Skeletal muscle satellite cell (primary cell): ENCODE results near the gene EPHA6.
"Not testable (repeated sequence)": the region's sequence is repeated elsewhere in the genome, so short reads cannot be mapped to it uniquely, and the experiment has no call there.

ENCODE experiments used
- H3K27me3 ChIP-seq: 2 replicates; pipeline ENCODE4 v1.7.0; 2013; ENCODE audit warnings: low read length; ENCODE audit not compliant: control insufficient read depth, insufficient read depth
- H3K36me3 ChIP-seq: 2 replicates; pipeline ENCODE4 v1.7.0; 2013; ENCODE audit warnings: mild to moderate bottlenecking, control low read depth, low read length; ENCODE audit not compliant: insufficient read depth
- H3K4me1 ChIP-seq: 2 replicates; pipeline ENCODE4 v1.7.0; 2013; ENCODE audit warnings: low read length; ENCODE audit not compliant: control insufficient read depth, insufficient read depth
- H3K4me2 ChIP-seq: 2 replicates; pipeline ENCODE4 v1.7.0; 2013; ENCODE audit warnings: mild to moderate bottlenecking, low read length
- H3K4me3 ChIP-seq: 2 replicates; pipeline ENCODE4 v1.7.0; 2013; ENCODE audit warnings: low read length
- H3K9ac ChIP-seq: 2 replicates; pipeline ENCODE4 v1.7.0; 2013; ENCODE audit warnings: mild to moderate bottlenecking, low read depth, low read length, moderate library complexity
- H3K9me3 ChIP-seq: replicated peaks from 2 replicates; pipeline ENCODE4 v1.7.0; 2013; ENCODE audit warnings: mild to moderate bottlenecking, control low read depth, low read length

Gene EPHA6

GRCh38 chr3:96986241-96986640 lies 171.8 kb downstream of the EPHA6 start:
- Histone ChIP-seq H3K4me1 (no peaks in the 10 kb centered on the region), H3K9me3 (no peaks in the 10 kb centered on the region), H3K36me3 (no peaks in the 10 kb centered on the region), H3K4me3 (no peak overlapping the region), H3K9ac (no peak overlapping the region), H3K27me3 (no peaks in the 10 kb centered on the region), H3K4me2 (no peak overlapping the region)

- H3K9ac ChIP-seq: no peak overlapping the region
These were observed 176.8 kb downstream of the EPHA6 start for GRCh38 chr3:96991231-96991630.

GRCh38 chr3:96991800-96992365 lies 177.5 kb downstream of the EPHA6 start:
- H3K36me3 ChIP-seq: no peaks in the 10 kb centered on the region
- H3K4me2 ChIP-seq: no peak overlapping the region
- H3K9ac ChIP-seq: no peak overlapping the region
- H3K9me3 ChIP-seq: no peaks in the 10 kb centered on the region
- H3K27me3 ChIP-seq: no peaks in the 10 kb centered on the region
- no peaks in the 10 kb centered on the region for H3K4me1 ChIP-seq
- no peak overlapping the region for H3K4me3 ChIP-seq

More at GRCh38 chr3:96991231-96991630, 176.8 kb downstream of the EPHA6 start:
- H3K9me3 ChIP-seq: no peaks in the 10 kb centered on the region
- no peaks in the 10 kb centered on the region for H3K36me3 ChIP-seq
- H3K4me2 ChIP-seq: no peak overlapping the region
- H3K4me3 ChIP-seq: no peak overlapping the region
- no peaks in the 10 kb centered on the region for H3K27me3 ChIP-seq
- no peaks in the 10 kb centered on the region for H3K4me1 ChIP-seq

- Histone ChIP-seq H3K36me3 (no peaks in the 10 kb centered on the region), H3K4me3 (no peak overlapping the region), H3K4me2 (no peak overlapping the region), H3K9me3 (no peaks in the 10 kb centered on the region), H3K27me3 (no peaks in the 10 kb centered on the region), H3K9ac (no peak overlapping the region), H3K4me1 (no peaks in the 10 kb centered on the region)
These were observed 180.6 kb downstream of the EPHA6 start for GRCh38 chr3:96994988-96995387.

- H3K9ac ChIP-seq: no peak overlapping the region
- no peaks in the 10 kb centered on the region for H3K9me3 ChIP-seq
- H3K4me2 ChIP-seq: no peak overlapping the region
- no peaks in the 10 kb centered on the region for H3K27me3 ChIP-seq
- H3K4me1 ChIP-seq: no peaks in the 10 kb centered on the region
- H3K36me3 ChIP-seq: no peaks in the 10 kb centered on the region
- no peak overlapping the region for H3K4me3 ChIP-seq
These were observed 181.6 kb downstream of the EPHA6 start for GRCh38 chr3:96996009-96996408.

- H3K4me3 ChIP-seq: no peak overlapping the region
- no peaks in the 10 kb centered on the region for H3K4me1 ChIP-seq
- H3K36me3 ChIP-seq: no peaks in the 10 kb centered on the region
- no peak overlapping the region for H3K9ac ChIP-seq
- no peaks in the 10 kb centered on the region for H3K9me3 ChIP-seq
- no peaks in the 10 kb centered on the region for H3K27me3 ChIP-seq
- no peak overlapping the region for H3K4me2 ChIP-seq
These were observed 187.2 kb downstream of the EPHA6 start for GRCh38 chr3:97001611-97002010.

- no peak overlapping the region for H3K4me2 ChIP-seq
- no peaks in the 10 kb centered on the region for H3K36me3 ChIP-seq
- no peaks in the 10 kb centered on the region for H3K27me3 ChIP-seq
These were observed 195.1 kb downstream of the EPHA6 start for GRCh38 chr3:97009427-97010019.

GRCh38 chr3:97010881-97011657 lies 196.7 kb downstream of the EPHA6 start:
- H3K36me3 ChIP-seq: no peaks in the 10 kb centered on the region
- H3K27me3 ChIP-seq: no peaks in the 10 kb centered on the region
- H3K9me3 ChIP-seq: peaks cover 6% of the 10 kb centered on the region
- no peak overlapping the region for H3K9ac ChIP-seq
- no peak overlapping the region for H3K4me3 ChIP-seq
- no peak overlapping the region for H3K4me2 ChIP-seq
- no peaks in the 10 kb centered on the region for H3K4me1 ChIP-seq

More at GRCh38 chr3:97009427-97010019, 195.1 kb downstream of the EPHA6 start:
- Histone ChIP-seq H3K9ac (no peak overlapping the region), H3K4me1 (no peaks in the 10 kb centered on the region), H3K9me3 (peaks cover 6% of the 10 kb centered on the region), H3K4me3 (no peak overlapping the region)

GRCh38 chr3:97021778-97022177 lies 207.4 kb downstream of the EPHA6 start:
- no peak overlapping the region for H3K9ac ChIP-seq
- peaks cover 8% of the 10 kb centered on the region for H3K9me3 ChIP-seq
- no peaks in the 10 kb centered on the region for H3K4me1 ChIP-seq
- no peaks in the 10 kb centered on the region for H3K36me3 ChIP-seq
- no peak overlapping the region for H3K4me3 ChIP-seq
- H3K27me3 ChIP-seq: no peaks in the 10 kb centered on the region
- no peak overlapping the region for H3K4me2 ChIP-seq

GRCh38 chr3:97025612-97026011 lies 211.2 kb downstream of the EPHA6 start:
- not testable (repeated sequence) for H3K9ac ChIP-seq, H3K4me2 ChIP-seq, H3K9me3 ChIP-seq, H3K4me3 ChIP-seq, H3K27me3 ChIP-seq, H3K36me3 ChIP-seq, H3K4me1 ChIP-seq

GRCh38 chr3:97029972-97030371 lies 215.6 kb downstream of the EPHA6 start:
- Histone ChIP-seq H3K9me3 (no peaks in the 10 kb centered on the region), H3K27me3 (no peaks in the 10 kb centered on the region), H3K36me3 (no peaks in the 10 kb centered on the region), H3K4me1 (no peaks in the 10 kb centered on the region), H3K9ac (no peak overlapping the region), H3K4me2 (no peak overlapping the region), H3K4me3 (no peak overlapping the region)
